Measurements from ENCODE around the gene HIRIP3.

HIRIP3 gene

DNA sequence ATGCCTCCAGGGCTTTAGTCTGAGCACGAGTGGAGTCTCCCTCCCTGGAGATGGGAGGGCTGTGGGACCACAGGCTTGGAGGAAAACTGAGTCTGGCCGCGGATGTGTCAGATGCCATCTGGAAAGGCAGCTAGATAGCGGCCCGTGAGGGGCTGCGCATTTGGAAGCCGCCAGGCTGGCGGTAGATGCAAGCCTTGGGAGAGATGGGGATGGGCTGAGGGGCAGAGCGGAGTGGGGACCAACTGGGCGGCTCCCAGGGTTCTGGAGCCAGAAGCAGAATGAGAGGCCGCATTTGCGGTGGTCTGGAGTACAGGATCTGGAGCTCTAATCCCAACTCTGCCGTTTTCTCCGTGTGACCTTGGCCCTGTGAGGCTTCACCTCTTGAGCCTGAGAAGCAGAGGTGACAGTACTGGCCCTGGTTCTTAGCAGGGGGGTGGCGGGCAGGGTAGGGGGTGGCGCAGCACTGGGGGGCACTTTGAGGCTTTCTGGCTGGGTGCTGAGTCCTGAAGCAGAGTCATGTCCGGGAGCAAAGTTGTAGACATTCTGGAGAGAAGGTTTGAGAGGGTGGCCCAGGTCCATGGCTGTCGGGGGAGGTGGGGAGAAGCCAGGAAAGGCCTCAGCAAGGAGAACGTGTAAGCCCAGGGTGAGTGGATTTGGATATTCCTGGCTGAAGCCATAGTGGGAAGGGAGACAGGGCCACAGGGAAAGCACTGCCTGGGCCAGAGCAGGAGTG, 7.4 kb upstream of the HIRIP3 start:
- TF ChIP-seq SPI1 (IDR thresholded peaks at IDR 0.05; ENCODE audit: low read depth, low read length) (no peak), TAF1 (IDR thresholded peaks at IDR 0.05; ENCODE audit: low read depth, low read length) (no peak), POLR2AphosphoS5 (IDR thresholded peaks at IDR 0.05; ENCODE audit: low read depth, low read length) (no peak), PAX5 (IDR thresholded peaks at IDR 0.05; ENCODE audit: insufficient read depth, low read length, severe bottlenecking) (no peak), POU2F2 (IDR thresholded peaks at IDR 0.05; ENCODE audit: low read depth, low read length) (no peak), POLR2A (IDR thresholded peaks at IDR 0.05; ENCODE audit: low read depth, low read length) (no peak)
- FAIRE-seq (no peak), DNase-seq (ENCODE audit: insufficient read length, low spot score) (no peak)

DNA sequence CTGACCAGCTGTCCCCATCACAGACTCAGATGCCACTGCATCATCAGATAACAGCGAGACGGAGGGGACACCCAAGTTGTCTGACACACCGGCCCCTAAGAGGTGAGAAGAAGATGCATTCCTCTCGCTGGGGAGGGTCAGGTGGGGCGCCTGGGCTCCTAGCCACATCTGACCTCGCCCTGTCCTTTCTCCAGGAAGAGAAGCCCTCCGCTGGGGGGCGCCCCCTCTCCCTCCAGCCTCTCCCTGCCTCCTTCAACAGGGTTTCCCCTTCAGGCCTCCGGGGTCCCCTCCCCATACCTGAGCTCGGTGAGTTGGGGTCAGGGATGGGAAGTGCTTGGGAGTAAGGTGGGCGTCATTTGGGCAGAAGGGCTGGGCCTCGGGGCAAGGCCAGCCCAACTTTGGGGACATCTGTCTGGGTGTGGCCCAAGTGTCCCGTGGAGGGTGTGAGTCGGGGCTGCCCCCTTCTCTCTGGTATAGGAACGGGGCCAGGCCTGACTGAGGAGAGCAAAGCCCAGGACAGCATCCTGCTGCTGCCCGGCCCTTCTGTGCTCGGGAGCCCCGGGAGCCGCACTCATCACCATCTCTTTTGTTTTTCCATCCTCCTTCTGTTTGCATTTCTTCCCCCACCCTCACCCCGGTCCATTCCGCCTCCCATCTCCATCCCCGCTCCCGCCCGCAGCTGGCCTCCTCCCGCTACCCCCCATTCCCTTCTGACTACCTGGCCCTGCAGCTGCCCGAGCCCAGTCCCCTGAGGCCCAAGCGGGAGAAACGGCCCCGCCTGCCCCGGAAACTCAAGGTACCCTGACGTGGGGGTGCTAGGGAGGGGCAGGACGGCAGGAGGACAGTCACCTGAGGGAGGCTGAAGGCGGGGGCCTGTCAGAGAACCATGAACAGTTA, 5.6 kb upstream of the HIRIP3 start:
- FAIRE-seq = no peak
- TF ChIP-seq SPI1 (IDR thresholded peaks at IDR 0.05; ENCODE audit: low read depth, low read length) (no peak), PAX5 (IDR thresholded peaks at IDR 0.05; ENCODE audit: insufficient read depth, low read length, severe bottlenecking) (no peak), POLR2AphosphoS5 (IDR thresholded peaks at IDR 0.05; ENCODE audit: low read depth, low read length) (no peak), POU2F2 (IDR thresholded peaks at IDR 0.05; ENCODE audit: low read depth, low read length) (no peak), POLR2A (IDR thresholded peaks at IDR 0.05; ENCODE audit: low read depth, low read length) (no peak), TAF1 (IDR thresholded peaks at IDR 0.05; ENCODE audit: low read depth, low read length) (no peak)
- no peak for DNase-seq (ENCODE audit: insufficient read length, low spot score)

DNA sequence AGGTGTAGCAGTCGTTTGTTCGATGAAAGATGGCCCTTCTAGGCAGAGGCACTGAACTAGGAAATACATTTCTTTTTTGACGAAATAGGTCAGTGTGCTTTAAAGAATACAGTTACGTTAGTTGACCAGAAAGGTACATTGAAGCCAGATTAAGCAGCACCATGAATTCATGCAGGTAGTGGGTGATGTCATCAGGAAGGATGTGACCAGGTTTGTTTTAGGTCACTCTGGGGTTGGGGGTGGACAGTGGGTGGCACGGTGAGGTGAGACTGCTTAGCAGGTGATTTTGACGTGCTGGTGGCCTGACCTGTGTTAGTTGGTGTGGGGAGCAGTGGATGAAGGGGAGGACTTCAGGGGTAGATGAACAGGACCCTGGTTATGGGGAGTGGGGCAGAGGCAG, 4.2 kb upstream of the HIRIP3 start:
- DNase-seq (ENCODE audit: insufficient read length, low spot score) = no peak
- TF ChIP-seq POLR2AphosphoS5 (IDR thresholded peaks at IDR 0.05; ENCODE audit: low read depth, low read length) = no peak
- TF ChIP-seq POU2F2 (IDR thresholded peaks at IDR 0.05; ENCODE audit: low read depth, low read length) = no peak
- no peak for TF ChIP-seq PAX5 (IDR thresholded peaks at IDR 0.05; ENCODE audit: insufficient read depth, low read length, severe bottlenecking)
- TF ChIP-seq POLR2A (IDR thresholded peaks at IDR 0.05; ENCODE audit: low read depth, low read length) = no peak
- TF ChIP-seq TAF1 (IDR thresholded peaks at IDR 0.05; ENCODE audit: low read depth, low read length) = no peak
- TF ChIP-seq SPI1 (IDR thresholded peaks at IDR 0.05; ENCODE audit: low read depth, low read length) = no peak
- no peak for FAIRE-seq

DNA sequence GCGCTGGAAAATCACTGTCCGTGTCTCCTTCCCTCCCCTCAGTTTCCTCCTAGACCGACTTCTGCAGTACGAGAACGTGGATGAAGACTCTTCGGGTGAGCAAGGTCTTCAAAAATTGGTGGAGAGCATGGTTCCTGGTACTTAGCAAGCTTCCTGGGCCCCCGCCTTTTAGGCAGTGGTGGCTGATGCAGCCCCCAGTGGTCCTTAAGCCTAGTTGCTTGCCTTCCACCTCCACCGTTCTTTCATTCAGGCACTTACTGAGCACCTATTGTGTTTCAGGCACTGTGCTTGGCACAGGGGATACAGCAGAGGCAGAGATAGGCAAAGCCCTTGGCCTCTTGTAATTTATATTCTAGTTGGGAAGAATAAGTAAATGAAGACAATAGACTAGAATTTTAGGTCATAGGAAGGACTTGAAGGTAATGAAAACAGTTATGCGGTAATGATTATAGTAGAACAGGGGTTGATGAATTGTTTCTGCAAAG, 1.4 kb upstream of the HIRIP3 start:
- no peak for TF ChIP-seq PAX5 (IDR thresholded peaks at IDR 0.05; ENCODE audit: insufficient read depth, low read length, severe bottlenecking)
- no peak for TF ChIP-seq SPI1 (IDR thresholded peaks at IDR 0.05; ENCODE audit: low read depth, low read length)
- TF ChIP-seq POLR2A (IDR thresholded peaks at IDR 0.05; ENCODE audit: low read depth, low read length) = no peak
- no peak for TF ChIP-seq TAF1 (IDR thresholded peaks at IDR 0.05; ENCODE audit: low read depth, low read length)
- no peak for TF ChIP-seq POLR2AphosphoS5 (IDR thresholded peaks at IDR 0.05; ENCODE audit: low read depth, low read length)
- TF ChIP-seq POU2F2 (IDR thresholded peaks at IDR 0.05; ENCODE audit: low read depth, low read length) = no peak
- no peak for DNase-seq (ENCODE audit: insufficient read length, low spot score)
- FAIRE-seq = peak; percentile 40

DNA sequence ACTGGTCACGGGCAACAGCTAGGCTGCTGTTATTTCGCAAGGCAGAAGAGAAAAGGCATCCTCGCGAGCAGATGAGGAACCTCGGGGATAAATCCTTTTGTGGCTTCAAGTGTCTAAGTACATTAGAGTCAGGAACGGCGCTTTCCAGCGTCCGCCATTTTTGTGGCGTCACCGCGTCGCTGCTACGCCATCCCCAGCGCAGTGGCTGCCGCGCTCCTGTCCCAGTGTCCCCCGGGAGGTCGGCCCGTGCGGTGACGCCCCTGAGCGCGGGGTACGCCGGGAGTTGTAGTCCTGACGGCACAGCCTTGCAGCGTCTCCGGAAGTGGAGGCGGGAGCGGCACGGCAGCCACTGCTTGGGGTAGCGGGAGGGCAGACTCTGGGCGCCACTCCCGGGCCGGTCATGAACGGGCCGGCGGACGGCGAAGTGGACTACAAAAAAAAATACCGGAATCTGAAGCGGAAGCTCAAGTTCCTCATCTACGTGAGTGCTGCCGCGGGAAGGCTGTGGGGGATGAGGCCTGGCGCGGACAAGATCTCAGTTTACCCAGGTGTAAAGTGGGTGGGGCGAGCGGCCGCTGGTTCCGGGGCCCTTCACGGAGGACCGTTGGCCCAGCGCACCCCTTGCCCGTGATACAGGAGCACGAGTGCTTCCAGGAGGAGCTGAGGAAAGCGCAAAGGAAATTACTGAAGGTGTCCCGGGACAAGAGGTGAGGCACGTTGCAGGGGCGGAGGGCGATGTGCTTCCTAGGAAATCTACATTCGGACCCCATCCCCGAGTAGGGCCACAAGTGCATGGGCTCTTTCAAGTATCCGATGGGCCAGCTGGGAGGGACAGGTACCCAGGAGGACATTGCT, 721 bp upstream of the HIRIP3 start, which contains the start of gene INO80E:
Gene INO80E, plus strand, starts transcription at position 331 of the 855 bp plus-strand sequence. Its CDS starts 70 bp downstream, at position 401.
- peak; percentile 97 for FAIRE-seq
- peak; percentile 100 for DNase-seq (ENCODE audit: insufficient read length, low spot score)
- TF ChIP-seq POLR2A (IDR thresholded peaks at IDR 0.05; ENCODE audit: low read depth, low read length) (peak; percentile 79), TAF1 (IDR thresholded peaks at IDR 0.05; ENCODE audit: low read depth, low read length) (peak; percentile 90), SPI1 (IDR thresholded peaks at IDR 0.05; ENCODE audit: low read depth, low read length) (no peak), PAX5 (IDR thresholded peaks at IDR 0.05; ENCODE audit: insufficient read depth, low read length, severe bottlenecking) (no peak), POU2F2 (IDR thresholded peaks at IDR 0.05; ENCODE audit: low read depth, low read length) (no peak; the same call in 1 of the 2 replicates), POLR2AphosphoS5 (IDR thresholded peaks at IDR 0.05; ENCODE audit: low read depth, low read length) (peak; percentile 69; the same call in 1 of the 2 replicates)

DNA sequence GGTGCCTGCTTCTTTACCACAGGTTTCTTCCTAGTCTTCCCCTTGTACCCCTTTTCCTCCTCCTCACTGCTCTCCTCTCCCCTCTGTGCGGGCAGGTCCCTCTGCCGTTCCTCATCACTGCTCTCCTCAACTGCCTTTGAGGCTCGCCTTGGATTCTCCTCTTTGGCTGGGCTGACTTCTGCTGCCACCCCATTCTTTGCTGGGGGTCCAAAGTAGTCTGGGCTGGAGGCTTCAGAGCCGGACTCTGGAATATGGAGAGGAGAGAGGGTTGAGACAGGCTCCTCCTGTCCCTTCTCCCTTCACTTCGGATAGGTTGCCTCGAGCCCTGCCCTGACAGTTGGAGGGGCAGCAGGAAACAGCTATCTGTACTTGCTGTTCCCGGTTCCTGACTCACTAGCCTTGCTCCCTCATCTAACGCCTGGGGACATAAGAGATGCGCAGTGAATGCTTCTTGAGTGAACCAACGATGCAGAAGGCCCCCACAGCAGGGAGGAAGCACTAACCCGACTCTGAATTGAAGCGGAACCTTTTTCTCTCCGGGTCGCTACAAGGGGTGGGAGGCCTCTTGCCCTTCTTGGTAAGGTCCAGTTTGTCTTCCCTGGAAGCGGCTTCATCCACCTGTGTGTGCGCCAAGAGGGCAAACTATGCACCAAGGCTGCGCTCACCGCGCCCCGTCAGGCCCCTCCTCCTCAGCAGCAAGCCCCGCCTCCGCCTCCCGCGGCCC, 655 bp downstream of the HIRIP3 start:
- no peak for TF ChIP-seq PAX5 (IDR thresholded peaks at IDR 0.05; ENCODE audit: insufficient read depth, low read length, severe bottlenecking)
- TF ChIP-seq POLR2AphosphoS5 (IDR thresholded peaks at IDR 0.05; ENCODE audit: low read depth, low read length) = peak; percentile 3; the same call in 1 of the 2 replicates
- TF ChIP-seq SPI1 (IDR thresholded peaks at IDR 0.05; ENCODE audit: low read depth, low read length) = 0 out of 2 replicates have a peak, but pooled peaks have one; percentile 13
- TF ChIP-seq POLR2A (IDR thresholded peaks at IDR 0.05; ENCODE audit: low read depth, low read length) = no peak
- no peak for TF ChIP-seq POU2F2 (IDR thresholded peaks at IDR 0.05; ENCODE audit: low read depth, low read length)
- DNase-seq (ENCODE audit: insufficient read length, low spot score) (no peak), FAIRE-seq (peak; percentile 47)

DNA sequence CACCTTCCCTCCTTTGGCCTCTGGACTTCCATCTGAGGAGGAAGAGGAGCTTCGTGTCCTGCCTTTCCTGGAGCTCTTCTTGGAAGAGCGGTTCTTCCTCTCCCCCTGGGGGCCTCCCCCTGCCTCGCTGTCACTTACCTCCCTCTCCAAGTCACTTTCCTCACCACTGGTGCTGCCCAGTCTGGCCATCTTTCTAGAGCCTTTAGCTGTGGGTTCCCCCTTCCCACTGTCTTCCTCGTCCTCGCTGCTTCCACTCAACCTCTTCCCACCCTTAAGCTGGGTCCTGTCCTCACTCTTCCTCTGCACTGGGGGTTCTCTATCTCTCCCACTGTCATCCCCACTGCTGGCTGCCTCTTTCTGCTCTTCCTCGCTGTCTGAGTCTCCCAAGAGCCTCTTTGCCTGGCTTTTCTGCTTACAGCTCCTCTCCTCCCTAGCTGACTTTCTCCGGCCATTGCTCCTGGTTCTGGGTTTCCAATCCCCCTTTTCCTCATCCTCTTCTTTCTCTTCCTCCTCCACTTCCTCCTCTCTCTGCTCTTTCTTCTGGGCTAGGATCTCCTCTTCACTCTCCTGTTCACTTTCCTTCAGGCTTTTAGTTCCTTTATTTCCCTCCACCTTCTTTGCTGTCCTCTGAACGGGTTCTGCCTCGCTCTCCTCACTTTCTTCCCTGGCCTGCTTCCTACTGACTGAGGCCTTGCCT, 1.4 kb downstream of the HIRIP3 start:
- no peak for DNase-seq (ENCODE audit: insufficient read length, low spot score)
- TF ChIP-seq POU2F2 (IDR thresholded peaks at IDR 0.05; ENCODE audit: low read depth, low read length) (no peak), PAX5 (IDR thresholded peaks at IDR 0.05; ENCODE audit: insufficient read depth, low read length, severe bottlenecking) (no peak), SPI1 (IDR thresholded peaks at IDR 0.05; ENCODE audit: low read depth, low read length) (no peak), TAF1 (IDR thresholded peaks at IDR 0.05; ENCODE audit: low read depth, low read length) (no peak), POLR2AphosphoS5 (IDR thresholded peaks at IDR 0.05; ENCODE audit: low read depth, low read length) (no peak), POLR2A (IDR thresholded peaks at IDR 0.05; ENCODE audit: low read depth, low read length) (no peak)
- no peak for FAIRE-seq
